Measurements from ENCODE around the gene RCCD1. TPM values are rescaled to one million over a fixed set of nuclear protein-coding genes. Genes with fewer than 3 reads are reported as not detected.

Gene RCCD1
- total and polyA plus RNA-seq, 2 donors (not counting 3 experiments of a cell fraction or from before 2014, with no cell fraction given), result 8.8 to 15.3 TPM

- H3K4me1 ChIP-seq (ENCODE audit: control insufficient read depth, extremely low read depth, insufficient read depth, low read length), result peaks cover 10% of the 10 kb centered on the region
- no peak overlapping the region for H3K27ac ChIP-seq (ENCODE audit: insufficient read depth, low read depth, low read length)
- H3K27me3 ChIP-seq (ENCODE audit: control insufficient read depth in 2 of 2, insufficient read depth in 2 of 2, low read length in 2 of 2), result no peaks in the 10 kb centered on the region
- intact Hi-C loops (cut with micrococcal nuclease) (no loop called here), dilution Hi-C loops (cut with MboI; ENCODE audit: extremely low pct_ligation_motif_present, low sequenced_read_pairs) (no loop called here)
- TF ChIP-seq MAX (IDR thresholded peaks at IDR 0.05; ENCODE audit: insufficient read depth, insufficient read length), result no peak
- no peak for TF ChIP-seq FOS (IDR thresholded peaks at IDR 0.05; ENCODE audit: borderline replicate concordance, insufficient read depth, low read length)
- no peak for TF ChIP-seq GATA2 (IDR thresholded peaks at IDR 0.05; ENCODE audit: insufficient read depth, insufficient read length, low read depth, low read length)
- TF ChIP-seq POLR2AphosphoS5 (IDR thresholded peaks at IDR 0.05; ENCODE audit: insufficient read depth, low read depth, low read length), result no peak
- TF ChIP-seq JUN (IDR thresholded peaks at IDR 0.05; ENCODE audit: borderline replicate concordance, insufficient read depth, insufficient read length, low read depth), result no peak
- no peak for TF ChIP-seq CTCF (IDR thresholded peaks at IDR 0.05; ENCODE audit: extremely low read depth in 1 of 2, insufficient read depth in 1 of 2, low read depth in 1 of 2, low read length in 2 of 2)
- TF ChIP-seq MYC (IDR thresholded peaks at IDR 0.05; ENCODE audit: low read depth, low read length), result no peak
- no peak for TF ChIP-seq EZH2 (IDR thresholded peaks at IDR 0.05; ENCODE audit: borderline replicate concordance, low read depth, low read length, severe bottlenecking)
- no peak for TF ChIP-seq POLR2A (IDR thresholded peaks at IDR 0.05; ENCODE audit: low read depth, low read length)
- H2AFZ ChIP-seq (ENCODE audit: low read depth, low read length), result no peak overlapping the region
- no peak overlapping the region for H3K4me3 ChIP-seq (replicated peaks in 1 of 3; ENCODE audit: insufficient read depth in 1 of 3, low read depth in 1 of 3, low read length in 3 of 3)
- no peaks in the 10 kb centered on the region for H3K79me2 ChIP-seq (ENCODE audit: control insufficient read depth, insufficient read depth, low read length)
- no peaks in the 10 kb centered on the region for H4K20me1 ChIP-seq (replicated peaks; ENCODE audit: control insufficient read depth, extremely low read depth, insufficient read depth, low read length)
- no peaks in the 10 kb centered on the region for H3K9me3 ChIP-seq (replicated peaks; ENCODE audit: control insufficient read depth, insufficient read depth, low read length)
- H3K9me1 ChIP-seq (replicated peaks; ENCODE audit: control insufficient read depth, extremely low read depth, insufficient read depth, low read length), result no peaks in the 10 kb centered on the region
- H3K4me2 ChIP-seq (ENCODE audit: insufficient read depth, low read length), result no peak overlapping the region
- DNase-seq (ENCODE audit: low read depth, low spot score) (no peak), FAIRE-seq (no peak)
- peaks cover 22 to 65% of the 10 kb centered on the region in 2 experiments for H3K36me3 ChIP-seq (ENCODE audit: control insufficient read depth in 2 of 2, extremely low read depth in 1 of 2, insufficient read depth in 2 of 2, low read length in 2 of 2)
- H3K9ac ChIP-seq (replicated peaks; ENCODE audit: extremely low read depth, insufficient read depth, low read length), result no peak overlapping the region
- BruUV-seq (replicated peaks), result no TSS peak
- ChIA-PET CTCF (interaction anchor here (1.0 to 2.8 kb wide), 4 partner anchors 10 to 102 kb away, joined by 3 to 24 read pairs (median 4); partner anchors contain the start of gene UNC45A), POLR2A (no interaction called here)
Measured at GRCh38 chr15:90946941-90947576, 7.6 kb upstream of the RCCD1 start.
